SK-N-MC (cell line): ENCODE results near the gene HPN.

Experiments
- EZH2 ChIP-seq: fragments of 200-600 bp; sonication (generic); IDR thresholded peaks from one replicate; pipeline ENCODE4 v1.6.1; 2017; ENCODE audit warnings: antibody characterized with exemption
- FOXP2 ChIP-seq: optimal IDR thresholded peaks from 2 replicates; pipeline ENCODE3; 2011; ENCODE audit warnings: mild to moderate bottlenecking, moderate library complexity; ENCODE audit not compliant: insufficient read depth; ENCODE audit errors: extremely low read length, control extremely low read depth
- POLR2AphosphoS5 ChIP-seq: IDR thresholded peaks from 2 replicates; pipeline ENCODE4 v1.6.1; 2012; ENCODE audit warnings: mild to moderate bottlenecking, low read depth, low read length, borderline replicate concordance

- TF ChIP-seq EZH2: no peak
- TF ChIP-seq POLR2AphosphoS5: no peak
- TF ChIP-seq FOXP2: no peak
Observed at GRCh38 chr19:35105411-35106290, 64.1 kb downstream of the HPN start.
